CD8-positive, alpha-beta memory T cell (primary cell): ENCODE results near the gene ZNF823. TPM values are rescaled to one million over a fixed set of nuclear protein-coding genes. Genes with fewer than 3 reads are reported as not detected.

Experiments
- CTCF ChIA-PET: fragments of 350-600 bp; sonication (Branson Sonifier 250); formaldehyde crosslinking; loops from one replicate; lab custom pipeline; 2021; ENCODE audit warnings: antibody characterized with exemption; lab: Charles Lee
- POLR2A ChIA-PET: fragments of 350-600 bp; sonication (Branson Sonifier 250); formaldehyde crosslinking; loops from one replicate; lab custom pipeline; 2021; ENCODE audit warnings: antibody characterized with exemption; lab: Charles Lee
- DNase-seq, 5 donors: peaks; one replicate each; pipeline versions ENCODE4 v3.0.0 to v3.0.0-alpha.2; 2020 to 2022; ENCODE audit warnings: mixed read lengths in 1 of 5
- H3K27ac ChIP-seq: one replicate; pipeline ENCODE4 v1.7.0; 2013; ENCODE audit warnings: low read depth, mild to moderate bottlenecking, low read length, moderate library complexity
- H3K27me3 ChIP-seq: 2 replicates; pipeline ENCODE4 v1.7.0; 2013; ENCODE audit warnings: low read length, mild to moderate bottlenecking; ENCODE audit not compliant: insufficient read depth, poor library complexity, severe bottlenecking
- H3K36me3 ChIP-seq: 2 replicates; pipeline ENCODE4 v1.7.0; 2013; ENCODE audit warnings: mild to moderate bottlenecking, low read length, moderate library complexity; ENCODE audit not compliant: insufficient read depth
- H3K4me1 ChIP-seq: 2 replicates; pipeline ENCODE4 v1.7.0; 2013; ENCODE audit warnings: mild to moderate bottlenecking, low read length, moderate library complexity; ENCODE audit not compliant: insufficient read depth
- H3K4me3 ChIP-seq: 2 replicates; pipeline ENCODE4 v1.7.0; 2013; ENCODE audit warnings: mild to moderate bottlenecking, low read length
- H3K9me3 ChIP-seq: 2 replicates; pipeline ENCODE4 v1.7.0; 2013; ENCODE audit warnings: mild to moderate bottlenecking, low read length
- H3K27ac Mint-ChIP-seq, 8 donors: one replicate each; pipeline ENCODE4 v1.8.0; 2020 to 2021; ENCODE audit warnings: mixed read lengths in 8 of 8, mild to moderate bottlenecking in 6 of 8, inconsistent platforms in 3 of 8, moderate library complexity in 3 of 8
- H3K27me3 Mint-ChIP-seq, 2 donors: one replicate each; pipeline ENCODE4 v1.8.0; 2020 to 2021; ENCODE audit warnings: mixed read lengths in 2 of 2, mild to moderate bottlenecking in 1 of 2, moderate library complexity in 1 of 2
- H3K36me3 Mint-ChIP-seq, 3 donors: one replicate each; pipeline ENCODE4 v1.8.0; 2020 to 2021; ENCODE audit warnings: mixed read lengths in 3 of 3, inconsistent platforms in 1 of 3, mild to moderate bottlenecking in 1 of 3
- H3K4me1 Mint-ChIP-seq, 3 donors: one replicate each; pipeline ENCODE4 v1.8.0; 2020 to 2021; ENCODE audit warnings: mixed read lengths in 3 of 3, inconsistent platforms in 1 of 3, mild to moderate bottlenecking in 1 of 3
- H3K4me3 Mint-ChIP-seq, 7 donors: one replicate each; pipeline ENCODE4 v1.8.0; 2020 to 2021; ENCODE audit warnings: mixed read lengths in 7 of 7, mild to moderate bottlenecking in 6 of 7, moderate library complexity in 4 of 7, inconsistent platforms in 2 of 7
- H3K9me3 Mint-ChIP-seq, 5 donors: one replicate each; pipeline ENCODE4 v1.8.0; 2020 to 2022; ENCODE audit warnings: mixed read lengths in 5 of 5, mild to moderate bottlenecking in 3 of 5, moderate library complexity in 2 of 5, inconsistent platforms in 1 of 5
- polyA plus RNA-seq: library from polyadenylated mRNA; unstranded; fragments of 300-500 nt; fragmentation: Illumina TruSeq; gene quantifications from one replicate; pipeline ENCODE4 v1.2.3, GENCODE V29; 2021
- total RNA-seq, 2 experiments: library from RNA; stranded (reverse); gene quantifications; one replicate each; pipeline ENCODE4 v1.2.3, GENCODE V29; 2021

ZNF823 gene
- total and polyA plus RNA-seq, 3 experiments from 2014 or later, result 3.6 to 4.6 (median 4.4) TPM

DNA sequence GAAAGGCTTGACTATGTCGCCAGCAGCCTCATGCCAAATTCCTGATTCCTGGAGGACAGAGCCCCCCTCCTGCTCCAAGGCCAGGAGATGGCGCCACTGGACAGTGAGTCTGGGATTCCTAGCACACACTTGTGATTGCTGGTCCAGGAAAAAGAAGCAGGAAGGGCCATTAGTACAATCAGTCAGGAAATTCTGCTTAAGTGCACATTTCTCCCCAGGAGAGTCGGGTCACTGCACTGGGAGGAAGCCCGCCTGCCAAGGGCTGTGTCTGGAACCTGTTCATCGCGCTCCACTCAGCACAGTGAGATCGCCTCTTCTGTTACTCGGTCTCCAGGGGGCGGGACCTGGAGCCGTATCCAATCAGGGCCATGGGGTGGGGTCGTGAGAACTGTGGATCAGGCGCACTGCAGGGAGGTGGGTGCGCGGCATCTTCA is 65.1 kb downstream of the ZNF823 start:
- Mint-ChIP-seq H3K9me3 (peaks cover 10 to 19% (median 15%) of the 10 kb centered on the region in 5 donors), H3K4me1 (peaks cover 3 to 4% (median 4%) of the 10 kb centered on the region in 3 donors), H3K4me3 (peak overlapping the region in 1 of 7 donors; percentile 32), H3K27me3 (peaks cover 27 to 37% of the 10 kb centered on the region in 2 donors), H3K36me3 (peaks cover 0 to 2% (median 0%) of the 10 kb centered on the region in 3 donors), H3K27ac (no peak overlapping the region)
- Histone ChIP-seq H3K27ac (no peak overlapping the region), H3K4me3 (no peak overlapping the region), H3K36me3 (no peaks in the 10 kb centered on the region), H3K9me3 (no peaks in the 10 kb centered on the region), H3K4me1 (no peaks in the 10 kb centered on the region), H3K27me3 (peaks cover 7% of the 10 kb centered on the region)
- CTCF ChIA-PET, result no interaction called here
- POLR2A ChIA-PET, result no interaction called here
- no peak for DNase-seq

Other genes with a start within 250 kb of the ZNF823 start
- 10 to 100 TPM; 12.6 to 13.3 TPM for gene ZNF653, start 233.1 kb downstream of the ZNF823 start, total RNA-seq
- 5.1 TPM for gene ZNF653, start 233.1 kb downstream of the ZNF823 start, polyA plus RNA-seq
- gene ECSIT, start 209.8 kb downstream of the ZNF823 start, total RNA-seq, result 10 to 100 TPM; 59.6 to 61.0 TPM
- gene ECSIT, start 209.8 kb downstream of the ZNF823 start, polyA plus RNA-seq, result 31.4 TPM
- gene CNN1, start 200.1 kb downstream of the ZNF823 start, total RNA-seq, result not detected
- not detected for gene CNN1, start 200.1 kb downstream of the ZNF823 start, polyA plus RNA-seq
- 10 to 100 TPM; 61.7 to 62.7 TPM for gene ELOF1, start 179.7 kb downstream of the ZNF823 start, total RNA-seq
- gene ELOF1, start 179.7 kb downstream of the ZNF823 start, polyA plus RNA-seq, result 91.7 TPM
- gene ACP5, start 161.3 kb downstream of the ZNF823 start, total RNA-seq, result 1 to 10 TPM; 5.7 TPM
- gene ACP5, start 161.3 kb downstream of the ZNF823 start, polyA plus RNA-seq, result 11.8 TPM
- gene ZNF627, start 141.5 kb downstream of the ZNF823 start, total RNA-seq, result 1 to 10 TPM; 5.7 to 6.2 TPM
- 6.2 TPM for gene ZNF627, start 141.5 kb downstream of the ZNF823 start, polyA plus RNA-seq
- gene ZNF441, start 28.1 kb upstream of the ZNF823 start, total RNA-seq, result 1 to 10 TPM; 6.4 to 7.5 TPM
- 5.9 TPM for gene ZNF441, start 28.1 kb upstream of the ZNF823 start, polyA plus RNA-seq
- gene ZNF491, start 59.6 kb upstream of the ZNF823 start, total RNA-seq, result 1 to 10 TPM; 1.1 to 1.3 TPM
- not detected for gene ZNF491, start 59.6 kb upstream of the ZNF823 start, polyA plus RNA-seq
- gene ZNF440, start 75.3 kb upstream of the ZNF823 start, total RNA-seq, result 1 to 10 TPM; 6.3 to 8.4 TPM
- gene ZNF440, start 75.3 kb upstream of the ZNF823 start, polyA plus RNA-seq, result 3.2 TPM
- gene ZNF439, start 109.8 kb upstream of the ZNF823 start, total RNA-seq, result 1 to 10 TPM; 6.2 to 6.4 TPM
- 3.1 TPM for gene ZNF439, start 109.8 kb upstream of the ZNF823 start, polyA plus RNA-seq
- gene ZNF69, start 148.8 kb upstream of the ZNF823 start, total RNA-seq, result 1 to 10 TPM; 1.8 to 2.0 TPM
- 4.1 TPM for gene ZNF69, start 148.8 kb upstream of the ZNF823 start, polyA plus RNA-seq
- 10 to 100 TPM; 10.1 to 10.8 TPM for gene ZNF700, start 186.2 kb upstream of the ZNF823 start, total RNA-seq
- 3.3 TPM for gene ZNF700, start 186.2 kb upstream of the ZNF823 start, polyA plus RNA-seq
- gene ZNF763, start 226.1 kb upstream of the ZNF823 start, total RNA-seq, result 1 to 10 TPM; 2.0 to 2.3 TPM
- gene ZNF763, start 226.1 kb upstream of the ZNF823 start, polyA plus RNA-seq, result 2.5 TPM